Astrocyte (in vitro differentiated cells and primary cell): ENCODE data around the gene DLGAP1. TPM values are rescaled to one million over a fixed set of nuclear protein-coding genes. Genes with fewer than 3 reads are reported as not detected.

Experiments
- DNase-seq: peaks from one replicate; pipeline ENCODE4 v3.0.0-alpha.2; 2010; ENCODE audit warnings: low read depth
- FAIRE-seq: peaks from 2 replicates; lab custom pipeline; 2011; peaks lifted over from hg19 to GRCh38; lab: Jason Lieb, UNC
- H2AFZ ChIP-seq: 2 replicates; pipeline ENCODE4 v1.6.0; 2012; ENCODE audit warnings: low read depth, low read length, inconsistent platforms
- H3K27ac ChIP-seq: 2 replicates; pipeline ENCODE4 v1.5.1; 2011; ENCODE audit warnings: low read depth, low read length, inconsistent platforms
- H3K27me3 ChIP-seq: 2 replicates; pipeline ENCODE4 v1.6.0; 2011; ENCODE audit warnings: low read length, inconsistent platforms; ENCODE audit not compliant: insufficient read depth
- H3K36me3 ChIP-seq: 2 replicates; pipeline ENCODE4 v1.5.1; 2011; ENCODE audit warnings: low read length, inconsistent platforms; ENCODE audit not compliant: insufficient read depth
- H3K4me1 ChIP-seq: 2 replicates; pipeline ENCODE4 v1.5.1; 2011; ENCODE audit warnings: low read length, inconsistent platforms; ENCODE audit not compliant: insufficient read depth
- H3K4me2 ChIP-seq: 2 replicates; pipeline ENCODE4 v1.6.0; 2012; ENCODE audit warnings: low read length, inconsistent platforms
- H3K4me3 ChIP-seq: 2 replicates; pipeline ENCODE4 v1.5.1; 2011; ENCODE audit warnings: low read depth, mild to moderate bottlenecking, low read length, inconsistent platforms; ENCODE audit not compliant: insufficient read depth
- H3K79me2 ChIP-seq: 2 replicates; pipeline ENCODE4 v1.6.0; 2012; ENCODE audit warnings: mild to moderate bottlenecking, low read length, inconsistent platforms; ENCODE audit not compliant: insufficient read depth
- H3K9ac ChIP-seq: 2 replicates; pipeline ENCODE4 v1.6.0; 2012; ENCODE audit warnings: mild to moderate bottlenecking, low read length, inconsistent platforms
- H3K9me3 ChIP-seq: 2 replicates; pipeline ENCODE4 v1.5.1; 2012; ENCODE audit warnings: low read depth, mild to moderate bottlenecking, low read length, inconsistent platforms; ENCODE audit not compliant: insufficient read depth
- H4K20me1 ChIP-seq: 2 replicates; pipeline ENCODE4 v1.6.0; 2012; ENCODE audit warnings: low read length, inconsistent platforms; ENCODE audit not compliant: insufficient read depth
- H3K27ac Mint-ChIP-seq: one replicate; pipeline ENCODE4 v1.8.0; 2021; ENCODE audit warnings: mild to moderate bottlenecking, mixed read lengths; ENCODE audit not compliant: unreplicated experiment
- H3K27me3 Mint-ChIP-seq: one replicate; pipeline ENCODE4 v1.8.0; 2021; ENCODE audit warnings: low read depth, mixed read lengths; ENCODE audit not compliant: unreplicated experiment
- H3K36me3 Mint-ChIP-seq: one replicate; pipeline ENCODE4 v1.8.0; 2021; ENCODE audit warnings: low read depth, mixed read lengths; ENCODE audit not compliant: unreplicated experiment
- H3K4me1 Mint-ChIP-seq: one replicate; pipeline ENCODE4 v1.8.0; 2021; ENCODE audit warnings: low read depth, mixed read lengths; ENCODE audit not compliant: unreplicated experiment
- H3K4me3 Mint-ChIP-seq: one replicate; pipeline ENCODE4 v1.8.0; 2021; ENCODE audit warnings: mild to moderate bottlenecking, moderate library complexity, mixed read lengths; ENCODE audit not compliant: unreplicated experiment
- H3K9me3 Mint-ChIP-seq: one replicate; pipeline ENCODE4 v1.8.0; 2021; ENCODE audit warnings: mild to moderate bottlenecking, mixed read lengths; ENCODE audit not compliant: unreplicated experiment
- EZH2 ChIP-seq: IDR thresholded peaks from 2 replicates; pipeline ENCODE4 v1.6.1; 2012; ENCODE audit warnings: mild to moderate bottlenecking, low read length, inconsistent platforms; ENCODE audit not compliant: insufficient read depth
- total RNA-seq: library from RNA; stranded (reverse); gene quantifications from 2 replicates; pipeline ENCODE4 v1.2.1, GENCODE V29; 2021
- TF ChIP-seq, protein P1 (sequence below): IDR thresholded peaks from 2 replicates; pipeline ENCODE4 v1.5.1; 2011; ENCODE audit warnings: low read depth, mild to moderate bottlenecking, inconsistent platforms, low read length, moderate library complexity; ENCODE audit not compliant: insufficient read depth

DLGAP1 gene
- total RNA-seq, 1 donor from 2014 or later = 2.3 TPM

DNA sequence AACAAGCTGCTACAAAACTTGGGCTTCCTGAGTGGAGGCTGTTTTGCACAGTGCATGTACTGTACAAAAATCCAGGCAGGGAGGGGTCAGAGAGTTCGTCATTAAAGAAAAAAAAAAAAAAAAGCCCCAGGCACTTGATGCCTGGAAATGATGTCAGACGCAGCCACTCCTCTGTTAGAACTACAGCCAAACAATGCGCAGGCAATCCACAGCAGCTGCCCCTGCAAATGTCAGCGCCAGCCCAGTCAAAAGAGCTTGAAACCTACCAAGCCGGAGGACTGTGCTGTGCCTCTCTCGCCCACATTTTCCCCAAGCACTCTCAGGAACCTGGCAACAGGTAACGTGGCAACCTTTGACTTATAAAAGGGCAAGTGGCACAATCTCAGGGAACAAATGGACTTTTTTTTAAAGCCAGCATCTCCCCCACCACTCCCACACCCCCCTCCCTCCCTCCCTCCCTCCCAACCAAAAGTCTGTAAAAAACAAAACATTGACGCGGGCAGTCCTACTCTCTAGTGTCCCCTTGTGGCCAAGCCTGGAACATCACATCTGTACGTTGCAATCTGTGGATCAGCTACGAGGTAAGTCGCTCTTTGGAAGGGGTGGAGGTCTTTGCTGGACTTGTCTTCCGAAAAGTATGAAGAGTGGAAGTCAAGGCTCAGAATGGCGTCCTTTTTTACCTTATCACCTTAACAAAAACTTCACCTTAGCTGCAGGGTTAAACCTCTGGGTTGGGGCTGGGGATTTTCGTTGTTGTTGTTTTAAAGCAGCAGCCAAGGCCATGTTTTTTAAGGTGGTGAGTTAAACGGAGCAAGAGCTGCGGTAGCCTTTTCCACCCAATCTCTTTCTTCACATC is 861.0 kb downstream of the DLGAP1 start:
- no peak for TF ChIP-seq EZH2
- TF ChIP-seq, protein P1, sequence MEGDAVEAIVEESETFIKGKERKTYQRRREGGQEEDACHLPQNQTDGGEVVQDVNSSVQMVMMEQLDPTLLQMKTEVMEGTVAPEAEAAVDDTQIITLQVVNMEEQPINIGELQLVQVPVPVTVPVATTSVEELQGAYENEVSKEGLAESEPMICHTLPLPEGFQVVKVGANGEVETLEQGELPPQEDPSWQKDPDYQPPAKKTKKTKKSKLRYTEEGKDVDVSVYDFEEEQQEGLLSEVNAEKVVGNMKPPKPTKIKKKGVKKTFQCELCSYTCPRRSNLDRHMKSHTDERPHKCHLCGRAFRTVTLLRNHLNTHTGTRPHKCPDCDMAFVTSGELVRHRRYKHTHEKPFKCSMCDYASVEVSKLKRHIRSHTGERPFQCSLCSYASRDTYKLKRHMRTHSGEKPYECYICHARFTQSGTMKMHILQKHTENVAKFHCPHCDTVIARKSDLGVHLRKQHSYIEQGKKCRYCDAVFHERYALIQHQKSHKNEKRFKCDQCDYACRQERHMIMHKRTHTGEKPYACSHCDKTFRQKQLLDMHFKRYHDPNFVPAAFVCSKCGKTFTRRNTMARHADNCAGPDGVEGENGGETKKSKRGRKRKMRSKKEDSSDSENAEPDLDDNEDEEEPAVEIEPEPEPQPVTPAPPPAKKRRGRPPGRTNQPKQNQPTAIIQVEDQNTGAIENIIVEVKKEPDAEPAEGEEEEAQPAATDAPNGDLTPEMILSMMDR = peak; percentile 84
- H2AFZ ChIP-seq = peak overlapping the region; percentile 7
- H3K4me3 ChIP-seq = peak overlapping the region; percentile 61
- DNase-seq = peak; percentile 97
- H3K9ac ChIP-seq = peak overlapping the region; percentile 88
- H3K27ac ChIP-seq = peak overlapping the region; percentile 98
- H3K27me3 ChIP-seq = no peaks in the 10 kb centered on the region
- no peaks in the 10 kb centered on the region for H3K9me3 ChIP-seq
- Mint-ChIP-seq H3K4me3 (peak overlapping the region; percentile 92), H3K4me1 (peaks cover 42% of the 10 kb centered on the region), H3K9me3 (no peaks in the 10 kb centered on the region), H3K27ac (peak overlapping the region; percentile 100), H3K27me3 (no peaks in the 10 kb centered on the region), H3K36me3 (no peaks in the 10 kb centered on the region)
- no peaks in the 10 kb centered on the region for H4K20me1 ChIP-seq
- H3K79me2 ChIP-seq = peaks cover 5% of the 10 kb centered on the region
- no peak for FAIRE-seq
- H3K4me1 ChIP-seq = peaks cover 44% of the 10 kb centered on the region
- peak overlapping the region; percentile 87 for H3K4me2 ChIP-seq
- no peaks in the 10 kb centered on the region for H3K36me3 ChIP-seq

DNA sequence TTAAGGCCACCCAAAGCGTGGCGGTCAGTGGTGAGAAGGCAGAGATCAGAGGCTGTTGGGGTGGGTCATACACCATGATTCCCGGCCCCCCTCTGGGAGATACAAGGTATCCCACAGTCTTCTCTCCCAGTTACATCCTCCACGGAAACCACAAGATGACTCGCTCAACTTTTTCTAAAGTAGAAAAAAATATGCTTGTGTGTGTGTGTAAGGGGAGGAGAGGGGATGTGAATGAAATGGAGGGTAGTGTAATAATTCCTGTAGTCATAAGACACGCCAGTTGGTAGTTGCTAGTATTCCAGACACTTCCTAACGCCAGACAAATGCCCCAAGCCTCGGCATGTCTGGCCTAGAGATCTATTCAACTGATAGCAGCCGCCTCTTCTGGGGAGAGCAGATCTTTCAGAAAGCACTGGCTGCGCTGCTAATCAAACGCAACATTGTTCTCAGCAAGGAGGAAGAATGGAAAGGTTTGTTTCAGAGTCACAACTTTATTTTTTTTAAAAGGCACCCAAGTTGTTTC is 861.7 kb downstream of the DLGAP1 start:
- H3K4me3 Mint-ChIP-seq = peak overlapping the region; percentile 92
- no peak overlapping the region for H2AFZ ChIP-seq
- H3K27me3 Mint-ChIP-seq = no peaks in the 10 kb centered on the region
- no peaks in the 10 kb centered on the region for H3K27me3 ChIP-seq
- H3K27ac Mint-ChIP-seq = peak overlapping the region; percentile 99
- no peaks in the 10 kb centered on the region for H4K20me1 ChIP-seq
- H3K4me3 ChIP-seq = peak overlapping the region; percentile 38
- H3K27ac ChIP-seq = peak overlapping the region; percentile 98
- H3K36me3 Mint-ChIP-seq = no peaks in the 10 kb centered on the region
- TF ChIP-seq, protein P1 = no peak
- peak overlapping the region; percentile 88 for H3K9ac ChIP-seq
- peaks cover 44% of the 10 kb centered on the region for H3K4me1 ChIP-seq
- H3K36me3 ChIP-seq = no peaks in the 10 kb centered on the region
- H3K4me1 Mint-ChIP-seq = peaks cover 42% of the 10 kb centered on the region
- no peaks in the 10 kb centered on the region for H3K9me3 Mint-ChIP-seq
- no peak for FAIRE-seq
- peak; percentile 96 for DNase-seq
- H3K79me2 ChIP-seq = peaks cover 5% of the 10 kb centered on the region
- H3K4me2 ChIP-seq = peak overlapping the region; percentile 87
- H3K9me3 ChIP-seq = no peaks in the 10 kb centered on the region
